ENCODE data around the gene GNAQ.

The GNAQ gene

DNA sequence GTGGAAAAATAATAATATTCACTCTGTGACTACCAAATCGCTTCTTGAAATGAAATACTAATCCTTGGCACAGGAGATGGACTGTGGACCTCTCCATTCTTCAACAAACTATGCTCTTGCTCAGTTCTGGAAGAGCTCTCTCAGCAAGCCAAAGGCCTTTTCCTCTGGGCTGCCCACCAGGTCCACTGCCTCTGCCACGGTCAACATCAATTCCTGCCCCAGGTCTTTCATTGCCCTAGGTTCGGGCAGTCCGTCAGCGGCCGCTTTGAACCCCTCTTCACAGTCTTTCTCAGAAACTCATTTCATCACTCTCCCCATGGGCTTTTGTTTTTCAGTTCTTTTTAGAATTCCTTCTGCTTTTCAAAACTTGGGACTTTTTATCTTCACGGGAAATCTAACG, 64.9 kb downstream of the GNAQ start:
- no peak for DNase-seq

DNA sequence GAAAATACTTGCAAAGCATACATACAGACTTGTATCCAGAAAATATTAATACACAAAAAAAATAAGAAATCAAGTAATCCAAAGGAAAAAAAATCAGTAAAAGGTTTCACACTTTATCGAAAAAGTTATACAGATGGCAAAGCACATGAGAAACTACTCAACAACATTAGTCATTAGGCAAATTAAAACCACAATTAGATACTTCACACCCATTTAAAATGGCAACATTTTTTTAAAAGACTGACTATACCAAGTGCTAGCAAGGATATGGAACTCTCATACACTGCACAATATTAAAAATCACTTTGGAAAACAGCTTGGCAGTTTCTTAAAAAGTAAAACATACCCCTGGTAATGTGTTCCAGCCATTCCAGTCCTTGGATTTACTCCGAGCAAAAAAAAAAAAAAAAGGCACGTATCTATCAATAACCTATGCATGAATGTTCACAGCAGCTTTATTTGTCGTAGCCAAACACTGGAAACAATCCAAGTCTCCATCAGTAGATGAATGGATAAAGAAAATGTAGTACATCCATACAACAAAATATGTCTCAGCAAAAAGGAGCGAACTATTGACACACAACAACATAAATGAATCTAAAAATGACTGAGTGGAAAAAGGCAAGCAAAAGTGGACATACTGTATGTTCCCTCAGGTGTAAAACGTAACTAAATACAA, 66.0 kb downstream of the GNAQ start:
- DNase-seq: no peak

- no peak for DNase-seq
Observed at GRCh38 chr9:77964258-77964657, 67.4 kb downstream of the GNAQ start.

DNA sequence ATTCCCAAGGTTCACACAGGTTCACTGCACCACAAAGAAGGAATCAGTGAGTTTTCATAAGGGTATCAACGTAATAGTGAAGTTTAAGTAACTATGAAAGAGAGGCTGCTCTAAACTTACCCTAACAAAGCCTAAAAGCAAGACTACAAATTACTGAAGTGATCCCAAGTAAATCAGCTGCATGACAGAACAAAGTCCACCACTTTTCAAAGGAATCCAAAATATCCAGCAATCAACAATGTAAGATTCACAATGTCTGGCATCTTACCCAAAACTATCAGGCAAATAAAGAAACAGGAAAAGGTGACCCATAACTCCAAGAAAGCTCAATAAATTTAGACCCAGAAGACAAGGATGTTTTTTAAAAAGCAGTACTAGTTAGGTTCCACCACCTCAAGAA, 70.1 kb downstream of the GNAQ start:
- DNase-seq: no peak

DNA sequence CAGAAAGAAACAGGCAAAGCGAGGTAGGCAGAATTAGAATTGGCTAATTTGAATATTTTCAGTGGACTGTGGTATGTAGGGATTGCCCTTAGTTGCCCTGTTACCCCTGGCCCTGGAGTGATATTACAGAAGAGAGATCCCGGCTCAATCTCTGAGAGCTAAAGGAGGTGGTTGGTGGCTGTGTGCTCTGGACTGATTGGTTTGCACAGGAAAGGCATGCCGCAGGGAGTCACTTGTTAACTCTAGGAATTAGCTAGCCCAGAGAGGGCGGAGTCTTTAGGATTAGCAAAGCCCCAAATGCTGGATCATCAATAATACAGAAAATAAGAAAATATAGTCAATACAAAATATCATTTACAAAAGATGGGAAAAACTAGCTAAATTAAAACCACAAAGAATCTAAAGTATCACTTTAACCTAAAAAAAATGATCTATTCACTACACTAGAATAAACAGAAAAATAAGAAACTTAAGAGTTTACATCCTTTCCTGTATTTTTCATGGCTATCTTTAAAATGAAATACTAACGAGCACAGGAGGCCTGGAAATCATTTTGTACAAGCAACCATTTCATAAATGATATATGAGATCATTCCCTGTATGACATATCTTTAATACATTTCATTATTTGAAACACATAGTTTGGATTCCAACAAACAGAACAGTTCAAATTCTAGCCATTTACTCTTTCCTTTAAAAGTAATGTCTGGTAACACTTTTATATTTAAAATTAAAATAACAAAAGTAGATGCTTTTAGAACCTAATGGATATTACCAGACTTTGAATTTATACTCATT, 71.1 kb downstream of the GNAQ start:
- no peak for DNase-seq

DNA sequence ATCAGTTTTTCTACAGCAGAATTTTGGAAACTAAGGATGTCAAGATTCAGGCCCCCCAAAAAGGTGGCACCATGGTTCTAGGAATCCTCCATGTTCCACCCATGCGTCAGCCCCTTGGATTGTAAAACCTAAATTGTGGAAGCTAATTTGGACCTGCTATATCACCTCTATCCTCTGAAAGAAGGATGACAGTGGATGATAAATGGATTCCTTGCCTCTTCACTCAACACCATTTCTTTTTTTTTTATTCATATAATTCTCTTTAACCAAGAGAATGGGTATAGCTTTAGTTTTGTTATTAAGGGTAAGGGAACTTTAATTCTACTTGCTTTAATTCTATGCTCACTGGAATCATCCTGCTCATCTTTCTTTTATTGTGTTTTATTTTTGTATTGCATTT, 71.8 kb downstream of the GNAQ start:
- no peak for DNase-seq

- no peak for DNase-seq
Observed at GRCh38 chr9:77957652-77958051, 74.0 kb downstream of the GNAQ start.

DNA sequence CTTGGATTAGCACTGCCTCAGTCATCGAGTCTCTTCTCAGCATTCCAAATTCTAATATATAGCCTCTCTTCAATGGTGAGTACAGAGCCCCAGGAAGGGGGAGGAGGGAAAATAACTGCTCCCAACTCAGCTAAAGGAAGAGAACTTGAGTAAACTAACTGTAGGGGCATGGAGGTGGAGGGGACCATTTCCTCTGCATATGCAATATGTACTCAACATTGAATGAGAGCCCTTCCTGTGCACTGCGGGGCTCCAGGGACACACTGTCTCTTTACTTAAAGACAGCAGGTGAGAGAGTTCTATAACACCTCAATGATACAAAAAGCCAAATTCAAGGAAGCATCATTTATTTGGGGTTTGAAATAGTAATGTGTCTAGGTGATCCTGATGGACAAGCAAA, 75.1 kb downstream of the GNAQ start:
- no peak for DNase-seq

- no peak for DNase-seq
Observed at GRCh38 chr9:77954666-77955015, 77.0 kb downstream of the GNAQ start.

DNA sequence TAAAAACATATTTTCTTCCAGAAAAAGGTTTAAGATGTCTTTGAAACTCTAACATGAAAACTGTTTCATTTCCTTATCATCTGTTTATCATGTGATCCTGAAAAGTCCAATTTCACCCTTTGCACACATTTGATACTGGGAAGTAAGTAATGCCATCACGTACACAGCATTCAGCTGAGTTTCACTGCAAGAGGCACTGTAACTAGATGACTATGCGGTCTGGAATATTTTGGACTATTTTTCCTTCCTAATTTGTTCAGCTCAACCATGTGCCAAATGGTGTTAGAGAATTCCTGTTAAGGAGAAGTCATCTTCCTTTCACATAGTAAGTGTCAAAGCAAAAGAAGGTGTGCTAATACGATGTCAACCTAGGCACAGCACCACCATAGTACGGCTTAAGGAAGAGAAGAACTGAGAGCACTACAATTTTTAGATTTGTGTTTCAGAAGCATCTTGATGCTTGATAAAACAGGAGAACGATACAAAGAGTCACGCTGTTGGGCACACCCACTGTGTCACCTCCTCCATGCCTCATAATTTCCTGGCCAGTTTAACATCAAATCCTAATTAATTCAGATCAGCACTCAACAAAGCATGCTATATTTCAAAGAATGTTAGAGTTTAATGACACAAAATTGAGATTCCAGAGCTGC, 77.5 kb downstream of the GNAQ start:
- no peak for DNase-seq

DNA sequence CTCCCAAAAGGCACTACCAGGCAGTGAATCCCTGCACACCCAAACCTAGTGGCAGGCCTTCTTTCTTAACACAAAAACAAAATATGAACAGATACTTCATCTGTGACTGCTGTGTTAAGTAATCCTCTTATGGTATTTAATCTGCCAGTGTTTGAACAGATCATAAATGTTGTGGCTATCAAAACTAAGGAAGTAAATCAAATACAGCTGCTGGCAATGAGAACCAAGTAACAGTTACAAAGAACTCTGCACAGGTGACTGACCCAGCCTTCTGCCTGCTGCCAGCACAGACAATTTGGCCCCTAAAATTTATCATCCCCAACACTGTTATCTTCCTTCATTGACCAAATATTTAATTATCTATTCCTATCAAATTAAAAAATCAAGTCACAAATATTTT, 78.0 kb downstream of the GNAQ start:
- DNase-seq: no peak

DNA sequence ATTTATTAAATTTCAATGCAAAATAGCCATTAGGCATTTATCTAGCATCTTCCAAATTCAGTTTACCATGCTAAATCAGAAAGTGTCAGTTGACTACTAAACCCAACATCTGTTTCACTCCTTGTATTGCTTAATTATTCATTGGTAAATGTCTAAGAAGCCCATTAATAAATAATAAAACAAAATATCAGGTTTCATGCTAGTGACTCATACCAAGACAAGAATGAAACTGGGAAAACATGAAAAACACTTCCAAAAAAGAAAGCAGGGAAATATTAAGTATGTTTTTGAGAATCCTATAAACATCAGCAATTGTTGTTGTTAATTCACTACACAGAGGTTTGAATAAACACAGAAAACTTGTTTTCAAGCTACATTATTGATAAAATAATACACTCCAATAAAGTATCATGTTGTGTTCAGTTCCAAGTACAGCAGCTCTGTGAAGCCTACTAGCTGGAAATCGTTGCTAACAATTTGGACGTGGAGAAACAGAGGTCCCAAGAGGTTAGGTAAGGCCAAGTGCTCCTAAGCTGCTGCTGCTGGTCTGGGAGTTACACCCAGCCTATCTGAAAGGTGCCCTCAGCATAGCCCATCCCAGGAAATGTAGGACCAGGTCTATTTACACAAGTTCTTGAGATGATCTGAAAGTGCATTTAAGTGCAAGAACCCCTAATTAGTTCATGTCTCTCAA, 78.8 kb downstream of the GNAQ start:
- DNase-seq: no peak

DNA sequence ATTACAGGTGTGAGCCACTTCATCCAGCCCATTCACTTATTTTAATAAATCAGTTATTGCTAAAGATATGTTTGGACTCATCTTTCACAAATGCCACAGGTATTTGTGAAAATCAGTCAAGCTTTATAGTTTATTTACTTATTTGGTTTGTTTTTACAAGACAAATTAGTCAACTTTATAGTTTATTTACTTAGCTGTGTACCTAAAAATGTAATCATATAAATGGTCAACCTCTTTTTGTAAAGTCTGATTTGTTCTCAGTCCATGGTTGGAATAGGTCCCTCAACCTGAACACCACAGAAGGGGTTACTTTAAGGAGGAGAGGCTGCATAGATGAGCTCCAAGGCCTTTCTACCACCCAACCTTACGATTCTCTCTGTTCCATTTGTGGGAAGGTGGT, 80.2 kb downstream of the GNAQ start:
- DNase-seq: no peak

DNA sequence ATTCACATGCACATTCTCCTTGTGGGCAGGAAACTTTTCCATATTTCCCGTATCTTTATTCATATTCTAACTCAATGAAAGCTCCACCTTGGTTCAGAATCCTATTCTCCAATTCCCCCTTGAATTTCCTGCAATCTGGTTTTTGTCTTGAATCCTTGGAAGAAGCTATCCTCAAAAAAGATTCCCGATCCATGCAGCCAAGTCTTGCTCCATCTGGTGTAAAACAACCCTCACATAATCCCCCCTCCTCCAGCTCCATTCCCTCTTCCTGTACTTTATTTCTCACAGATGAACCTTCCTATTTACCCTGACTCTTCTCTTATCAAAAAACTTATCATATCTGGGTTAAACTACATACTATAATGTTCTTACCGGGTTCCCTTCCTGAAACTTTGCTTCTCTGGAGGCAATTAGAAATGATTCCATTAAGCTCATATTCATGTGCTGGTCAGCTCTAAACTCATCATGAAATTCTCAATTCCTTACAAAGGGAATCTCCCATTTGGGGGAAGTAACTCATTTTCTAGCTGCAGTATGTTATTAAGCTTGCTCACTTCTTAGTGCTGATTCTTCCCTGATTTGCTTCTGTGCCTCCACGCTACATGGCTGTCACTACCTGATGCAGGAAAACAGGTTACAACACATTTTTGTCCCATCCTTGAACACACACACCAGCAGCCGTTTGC, 81.7 kb downstream of the GNAQ start:
- DNase-seq: no peak

DNA sequence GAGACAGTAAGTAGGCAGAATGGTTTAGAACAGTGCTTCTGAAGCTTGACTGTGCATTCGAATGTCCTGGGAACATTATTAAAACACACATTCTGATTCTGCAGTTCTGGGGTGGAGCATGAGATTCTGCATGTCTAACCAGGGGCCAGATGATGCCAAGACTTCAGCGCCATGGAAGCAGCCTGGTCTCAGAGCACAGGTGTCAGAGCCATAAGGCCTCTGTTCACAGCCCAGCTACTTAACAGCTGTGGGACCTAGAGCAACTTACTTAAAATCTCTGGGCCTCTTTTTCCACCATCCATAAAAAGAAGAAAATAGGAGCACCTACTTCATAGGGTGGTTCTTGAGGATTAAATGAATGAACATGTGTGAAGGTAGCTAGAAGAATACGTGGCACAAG, 84.0 kb downstream of the GNAQ start:
- no peak for DNase-seq

GRCh38 chr9:77946969-77947620, 84.5 kb downstream of the GNAQ start:
- no peak for DNase-seq

- DNase-seq: no peak
Observed at GRCh38 chr9:77946296-77946695, 85.3 kb downstream of the GNAQ start.

DNA sequence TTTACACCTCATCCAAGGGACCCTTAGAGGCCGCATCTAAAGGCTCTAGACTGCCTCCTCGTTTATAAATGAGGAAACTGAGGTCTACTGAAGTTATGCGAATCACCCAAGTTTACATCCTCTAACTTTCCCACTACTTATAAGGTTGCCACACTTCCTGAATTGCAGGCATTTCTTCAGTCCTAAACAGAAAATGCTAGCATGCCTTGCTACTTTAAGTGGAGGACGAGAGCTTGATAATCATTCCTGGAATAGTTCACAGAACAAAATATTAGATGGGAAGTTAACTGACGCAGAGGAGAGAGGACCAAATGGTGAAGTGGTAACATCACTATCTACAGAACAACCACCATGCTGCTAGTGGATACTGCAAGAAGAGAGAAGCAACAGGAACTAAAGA, 85.8 kb downstream of the GNAQ start:
- DNase-seq: no peak

DNA sequence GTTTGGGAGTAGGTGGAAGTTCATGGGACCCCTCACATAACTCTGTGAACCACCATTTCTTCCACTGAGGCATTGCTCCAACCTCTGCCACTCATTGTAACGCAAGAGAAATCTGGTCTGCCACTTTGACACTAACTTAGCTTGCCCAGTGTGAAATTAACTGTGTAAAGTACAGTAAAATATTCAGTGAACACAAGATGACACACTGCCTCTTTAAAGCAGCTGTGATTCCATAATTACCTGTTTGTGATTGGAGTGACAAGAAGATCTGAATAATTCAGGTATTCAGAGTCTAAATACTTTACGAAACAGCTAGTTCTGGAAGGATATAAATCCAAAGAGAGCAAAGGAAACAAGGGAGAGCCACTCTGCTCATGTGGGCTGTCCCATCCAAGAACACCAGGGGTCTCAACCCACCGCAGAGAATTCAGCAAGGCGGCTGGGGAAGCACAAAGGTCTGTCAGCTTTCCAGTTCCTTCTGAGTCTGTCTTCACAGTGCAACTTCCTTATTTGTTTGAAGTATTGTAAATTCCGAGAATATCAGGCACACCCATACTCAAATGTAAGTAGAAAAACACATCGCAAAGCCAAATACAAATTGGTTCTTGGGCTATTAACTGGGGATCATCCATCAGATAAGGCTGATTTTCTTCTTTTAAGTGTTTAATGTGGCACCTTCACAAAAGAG, 86.9 kb downstream of the GNAQ start:
- peak; percentile 4 for DNase-seq

GRCh38 chr9:77943057-77943456, 88.6 kb downstream of the GNAQ start:
- no peak for DNase-seq

DNA sequence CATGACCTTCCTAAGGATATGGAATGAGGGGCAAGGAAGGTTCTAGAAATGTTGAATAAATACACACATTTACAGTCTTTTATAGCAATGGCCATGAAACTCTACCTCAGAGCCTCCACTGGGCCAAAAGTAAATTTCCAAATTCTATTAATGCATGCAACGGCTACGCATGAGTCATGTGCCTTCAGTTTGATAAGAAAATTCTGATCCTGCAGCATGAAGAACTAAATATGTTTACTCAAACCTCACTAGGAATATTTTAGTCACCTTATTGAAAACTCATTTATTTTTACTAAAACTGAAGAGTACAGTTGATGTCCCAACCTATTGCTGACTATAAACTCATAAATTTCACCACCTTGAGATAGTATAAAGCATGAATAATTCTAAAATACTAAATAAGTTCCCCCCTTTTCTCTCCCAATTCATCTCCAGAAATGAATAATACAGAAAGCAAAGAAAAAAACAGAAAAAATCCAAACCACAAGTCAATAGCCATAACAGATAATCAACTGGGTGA, 92.4 kb downstream of the GNAQ start:
- no peak for DNase-seq

DNA sequence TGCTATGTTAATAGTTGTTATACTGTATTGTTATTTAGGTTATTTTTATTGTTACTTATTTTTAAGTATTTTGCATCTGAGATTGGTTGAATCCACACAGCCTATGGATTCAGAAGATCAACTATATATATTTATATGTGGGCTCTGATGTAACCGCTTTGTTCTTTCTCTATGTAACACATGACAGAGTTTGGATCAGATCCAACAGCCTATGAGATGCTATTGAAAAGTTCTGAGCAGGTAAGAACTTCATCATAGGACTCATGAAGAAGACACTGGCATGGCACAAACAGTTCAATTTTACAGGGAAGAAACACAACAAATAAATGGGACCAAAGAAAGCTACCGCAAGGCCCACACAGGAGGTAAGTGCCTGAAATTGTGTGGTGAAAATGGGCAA, 93.4 kb downstream of the GNAQ start:
- no peak for DNase-seq

All from activated CD4-positive, alpha-beta T cell treated with anti-CD3 and anti-CD28 coated beads, Interleukin-2, amount 50 U/mL, for 1 hour (primary cell).